NCI-H2029 treated with DMSO at 0.1 percent for 48 hours (cell line): ENCODE data around the gene VTCN1.
"Not testable (repeated sequence)": the region's sequence is repeated elsewhere in the genome, so short reads cannot be mapped to it uniquely, and the experiment has no call there.

Experiments used
- DNase-seq: peaks from one replicate; lab custom pipeline; 2025; lab: John Stamatoyannopoulos, UW

VTCN1 gene

GRCh38 chr1:117166076-117166475 lies 44.7 kb downstream of the VTCN1 start:
- no peak for DNase-seq

- DNase-seq, result no peak
Observed at GRCh38 chr1:117164209-117164608, 46.5 kb downstream of the VTCN1 start.

GRCh38 chr1:117162816-117163215 lies 47.9 kb downstream of the VTCN1 start:
- no peak for DNase-seq

GRCh38 chr1:117161887-117162286 lies 48.8 kb downstream of the VTCN1 start:
- no peak for DNase-seq

DNA sequence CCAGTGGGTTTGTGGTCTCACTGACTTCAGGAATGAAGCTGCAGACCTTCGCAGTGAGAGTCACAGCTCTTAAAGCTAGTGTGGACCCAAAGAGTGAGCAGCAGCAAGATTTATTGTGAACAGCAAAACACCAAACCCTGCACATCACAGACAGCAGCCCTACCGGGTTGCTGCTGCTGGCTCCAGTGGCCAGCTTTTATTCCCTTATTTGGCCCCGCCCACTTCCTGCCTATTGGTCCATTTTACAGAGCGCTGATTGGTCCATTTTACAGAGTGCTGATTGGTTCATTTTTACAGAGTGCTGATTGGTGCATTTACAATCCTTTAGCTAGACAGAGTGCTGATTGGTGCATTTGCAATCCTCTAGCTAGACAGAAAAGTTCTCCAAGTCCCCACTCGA lies 59.4 kb downstream of the VTCN1 start:
- DNase-seq, result not testable (repeated sequence)

- DNase-seq, result no peak
Observed at GRCh38 chr1:117150316-117150715, 60.4 kb downstream of the VTCN1 start.

DNA sequence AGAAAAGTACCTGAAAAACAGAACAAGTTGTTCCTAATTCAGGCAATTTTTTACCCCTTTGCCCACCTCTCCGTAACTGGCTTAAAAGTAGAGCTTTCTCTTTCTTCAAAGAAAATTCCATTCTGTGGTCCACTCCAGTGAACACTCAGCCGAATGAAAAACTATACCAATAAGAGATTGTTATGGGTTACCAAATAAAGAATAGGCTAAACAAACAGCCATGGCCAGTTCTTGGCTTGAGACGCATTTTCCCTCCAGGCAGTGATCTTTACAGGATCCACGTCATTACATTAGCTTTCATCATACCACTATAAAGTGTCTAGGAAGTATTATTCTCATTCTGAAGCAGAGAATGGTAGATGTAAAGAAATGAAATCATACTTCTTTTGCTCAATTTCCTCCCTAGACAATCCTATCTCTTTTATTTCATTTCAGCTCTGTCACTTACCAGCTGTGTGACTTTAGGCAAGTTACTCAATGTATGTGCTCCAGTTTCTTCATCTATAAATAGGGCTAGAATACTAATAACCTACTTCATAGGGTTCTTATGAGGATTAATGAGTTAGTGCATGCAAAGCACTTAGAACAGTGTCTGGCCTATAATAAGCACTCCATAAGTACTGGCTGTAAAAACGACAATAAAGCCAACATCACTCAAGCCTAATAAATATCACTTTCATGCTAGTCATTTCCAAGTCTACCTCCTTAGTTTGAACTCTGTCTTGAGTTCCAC lies 62.7 kb downstream of the VTCN1 start:
- no peak for DNase-seq

DNA sequence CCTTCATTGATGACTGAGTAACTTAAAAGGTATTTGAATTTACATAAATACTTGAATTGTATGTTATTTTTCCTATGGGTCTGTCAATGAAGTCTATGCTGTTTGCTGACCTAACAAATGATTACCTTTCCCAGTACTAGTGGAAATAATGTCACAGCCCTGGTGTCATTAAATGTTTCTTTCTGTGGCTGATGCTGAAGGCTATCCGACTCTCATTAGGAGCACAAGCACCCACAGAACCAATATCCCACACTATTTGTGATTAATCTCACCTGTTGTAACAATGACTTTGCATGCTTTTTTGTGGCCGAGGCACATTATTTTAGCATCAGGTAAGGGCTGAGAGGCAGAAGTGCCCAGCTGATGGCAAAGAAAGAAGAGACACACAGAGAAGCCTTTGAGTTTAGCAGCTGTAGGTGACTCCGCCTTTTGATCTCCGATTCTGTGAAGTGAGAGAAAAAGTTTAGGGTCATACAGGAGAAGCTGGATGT lies 63.3 kb downstream of the VTCN1 start:
- no peak for DNase-seq

- DNase-seq, result no peak
Observed at GRCh38 chr1:117146575-117147340, 64.0 kb downstream of the VTCN1 start.

DNA sequence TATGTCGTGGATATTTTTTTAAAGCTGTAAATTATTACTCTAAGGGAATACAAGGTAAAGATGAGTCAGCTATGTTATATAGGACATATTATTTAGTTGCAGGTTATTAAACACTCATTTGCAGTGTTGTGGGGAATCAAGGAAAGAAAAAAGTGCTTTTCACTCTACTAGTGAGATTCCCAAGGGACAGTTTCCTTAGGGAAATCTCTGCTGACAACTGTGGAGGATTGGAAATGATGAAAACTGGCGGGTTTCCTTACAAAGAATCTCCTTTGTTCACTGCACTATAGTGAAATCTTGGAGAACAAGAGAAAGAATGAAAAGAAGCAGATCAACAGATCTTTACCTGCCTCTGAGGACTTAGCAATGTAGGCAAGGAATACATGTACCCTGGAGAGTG lies 64.7 kb downstream of the VTCN1 start:
- no peak for DNase-seq

DNA sequence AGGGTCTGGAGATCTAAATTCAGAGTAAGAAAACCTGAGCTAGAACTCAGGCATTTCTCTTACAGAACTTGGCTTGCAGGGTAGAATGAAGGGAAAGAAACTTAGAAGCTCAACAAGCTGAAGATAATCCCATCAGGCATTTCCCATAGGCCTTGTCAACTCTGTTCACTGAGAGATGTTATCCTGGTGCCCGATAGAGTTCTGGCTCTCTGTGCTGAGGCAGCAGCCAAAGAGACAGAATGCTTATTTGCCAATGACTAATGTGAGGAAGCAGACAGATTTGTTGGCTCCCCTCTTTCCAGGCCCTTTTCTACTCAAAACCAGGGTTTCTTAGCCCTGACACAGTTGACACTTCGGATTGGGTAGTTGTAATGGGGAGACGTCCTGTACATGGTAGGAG lies 66.9 kb downstream of the VTCN1 start:
- DNase-seq, result no peak

DNA sequence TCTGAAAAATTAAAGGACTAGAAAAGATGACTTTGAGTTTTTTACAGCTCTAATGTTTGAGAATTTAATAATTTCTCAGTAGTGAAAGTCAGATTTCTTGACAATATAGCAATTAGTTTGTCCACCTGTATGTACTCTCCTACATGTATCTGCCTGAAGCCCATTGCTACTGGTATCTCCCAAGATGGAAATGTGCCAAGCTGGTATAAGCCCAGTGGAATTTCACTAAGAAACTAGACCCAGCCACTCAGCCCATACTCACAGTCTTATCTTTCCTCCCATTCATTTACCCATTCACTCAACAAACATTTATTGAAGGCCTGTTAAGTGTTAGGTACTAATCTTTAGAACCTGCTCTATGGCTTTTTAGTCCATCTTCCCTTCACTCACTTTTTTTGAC lies 67.6 kb downstream of the VTCN1 start:
- no peak for DNase-seq

- DNase-seq, result no peak
Observed at GRCh38 chr1:117142200-117142599, 68.5 kb downstream of the VTCN1 start.

DNA sequence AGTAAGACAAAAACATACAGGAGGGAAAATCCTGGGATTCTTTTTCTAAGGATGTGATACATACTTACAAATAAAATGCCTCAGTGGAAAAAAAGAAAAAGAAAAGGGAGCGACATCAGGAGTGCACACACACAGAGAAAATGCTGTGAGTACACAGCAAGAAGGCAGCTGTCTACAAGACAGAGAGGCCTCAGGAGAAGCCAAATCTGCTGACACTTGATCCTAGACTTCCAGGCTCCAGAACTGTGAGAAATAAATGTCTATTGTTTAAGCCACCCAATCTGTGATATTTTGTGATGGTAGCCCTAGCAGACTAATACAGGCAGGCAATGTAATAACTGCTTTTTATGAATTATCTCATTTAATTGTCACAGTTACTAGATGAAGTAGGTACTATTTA lies 72.2 kb downstream of the VTCN1 start:
- DNase-seq, result no peak

GRCh38 chr1:117138106-117138505 lies 72.6 kb downstream of the VTCN1 start:
- DNase-seq, result no peak

- DNase-seq, result no peak
Observed at GRCh38 chr1:117137281-117137855, 73.4 kb downstream of the VTCN1 start.

GRCh38 chr1:117136749-117137148 lies 74.0 kb downstream of the VTCN1 start:
- no peak for DNase-seq

- DNase-seq, result no peak
Observed at GRCh38 chr1:117135329-117135728, 75.4 kb downstream of the VTCN1 start.

DNA sequence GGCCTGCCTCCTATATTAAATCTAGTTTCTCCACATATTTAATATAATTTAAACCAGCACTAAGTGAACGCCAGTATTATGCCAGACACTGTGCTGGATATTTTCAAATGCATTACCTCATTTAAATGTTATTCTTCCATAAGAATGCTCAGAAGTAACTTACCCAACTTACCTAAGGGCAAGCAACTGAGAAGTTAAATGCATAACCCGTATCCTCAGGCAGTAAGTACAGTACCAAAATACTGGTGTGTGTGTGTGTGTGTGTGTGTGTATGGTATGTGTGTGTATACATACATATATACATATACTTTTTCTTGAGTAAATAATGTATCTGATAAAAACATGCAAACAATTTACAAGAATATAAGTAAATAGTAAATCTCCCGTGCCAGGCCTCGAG lies 80.2 kb downstream of the VTCN1 start:
- no peak for DNase-seq

DNA sequence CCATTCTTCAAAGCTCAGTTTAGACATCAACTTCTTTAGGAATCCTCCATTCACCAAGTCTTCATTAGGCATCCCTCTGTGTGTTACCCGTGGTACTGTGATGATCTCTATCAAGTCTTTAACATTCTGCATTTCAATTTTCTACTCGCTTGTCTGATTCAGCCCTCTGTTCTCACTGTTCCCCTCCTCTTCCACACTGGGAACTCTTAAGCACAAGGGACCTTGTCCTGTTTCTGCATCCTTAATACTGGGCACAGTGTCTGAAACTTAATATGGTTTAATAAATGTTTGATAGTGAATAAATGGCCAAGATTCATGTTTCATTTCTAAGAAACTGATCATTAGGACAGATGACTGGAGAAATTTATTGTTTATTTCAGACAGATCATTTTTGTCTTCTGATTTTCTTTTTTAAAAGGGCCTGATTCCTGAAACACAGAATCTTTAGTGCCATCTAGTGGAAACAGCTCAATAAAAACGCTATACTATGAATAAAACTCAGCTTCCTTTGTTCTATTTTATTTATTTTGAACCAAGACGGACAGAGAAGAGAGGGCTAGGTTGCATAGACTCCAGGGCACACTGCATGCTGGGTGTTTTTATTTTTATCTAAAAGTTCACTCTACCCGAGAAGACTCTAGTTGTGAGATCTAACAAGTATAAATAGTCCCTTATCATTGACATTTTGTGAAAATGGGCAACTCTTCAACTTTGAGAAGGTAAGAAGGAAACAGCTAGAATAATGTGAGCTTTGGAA lies 82.2 kb downstream of the VTCN1 start:
- DNase-seq, result no peak

GRCh38 chr1:117127795-117128194 lies 82.9 kb downstream of the VTCN1 start:
- no peak for DNase-seq

- no peak for DNase-seq
Observed at GRCh38 chr1:117124661-117125060, 86.1 kb downstream of the VTCN1 start.
